Muscle of leg (tissue), 11 donors: ENCODE results near the gene FAM174C. TPM values are rescaled to one million over a fixed set of nuclear protein-coding genes. Genes with fewer than 3 reads are reported as not detected.
A peak's percentile ranks its signal among the peaks of the same experiment; 100 is the strongest.

ENCODE experiments used
- DNase-seq: peaks from one replicate; pipeline ENCODE4 v3.0.0; 2013
- H3K27ac ChIP-seq: one replicate; pipeline ENCODE4 v1.5.1; 2013; ENCODE audit warnings: mild to moderate bottlenecking, low read length, control low read depth
- H3K27me3 ChIP-seq: one replicate; pipeline ENCODE4 v1.6.1; 2013; ENCODE audit warnings: low read length; ENCODE audit not compliant: control insufficient read depth, insufficient read depth
- H3K36me3 ChIP-seq: one replicate; pipeline ENCODE4 v1.6.1; 2013; ENCODE audit warnings: low read length; ENCODE audit not compliant: control insufficient read depth, insufficient read depth
- H3K4me1 ChIP-seq: one replicate; pipeline ENCODE4 v1.6.1; 2013; ENCODE audit warnings: low read length; ENCODE audit not compliant: control insufficient read depth, insufficient read depth
- H3K4me3 ChIP-seq: one replicate; pipeline ENCODE4 v1.5.1; 2013; ENCODE audit warnings: low read length, control low read depth
- H3K9me3 ChIP-seq: replicated peaks from 2 replicates; pipeline ENCODE4 v1.6.1; 2013; ENCODE audit warnings: low read depth, low read length; ENCODE audit not compliant: control insufficient read depth
- WGBS: methylation state at CpG from one replicate; pipeline ENCODE4 v1.1.5; 2013; ENCODE audit warnings: missing lambda C conversion rate; ENCODE audit not compliant: insufficient coverage; 5-methylcytosine and 5-hydroxymethylcytosine counted together
- polyA plus RNA-seq, 8 donors: library from polyadenylated mRNA; unstranded; fragments of 120-200 nt; gene quantifications; one replicate each; pipeline versions ENCODE4 v1.2.1 to v1.2.3, GENCODE V29; 2013; ENCODE audit warnings: inconsistent platforms in 1 of 8, low replicate concordance in 1 of 8; ENCODE audit not compliant: insufficient read length in 8 of 8, insufficient read depth in 1 of 8
- total RNA-seq: library from RNA; stranded (reverse); fragments of 120-200 nt; gene quantifications from one replicate; pipeline ENCODE4 v1.2.4, GENCODE V29; 2013

Gene FAM174C
- total and polyA plus RNA-seq, 9 donors, result 11.6 to 17.8 (median 15.1) TPM

GRCh38 chr19:1274081-1274851 lies 1.1 kb upstream of the FAM174C start:
- Histone ChIP-seq H3K4me1 (peaks cover 63% of the 10 kb centered on the region), H3K4me3 (peak overlapping the region; percentile 42), H3K9me3 (no peaks in the 10 kb centered on the region), H3K27me3 (no peaks in the 10 kb centered on the region), H3K27ac (peak overlapping the region; percentile 79), H3K36me3 (peaks cover 77% of the 10 kb centered on the region)
- 66% methylated on average over 29 of the region's 46 CpGs for WGBS
- peak; percentile 47 for DNase-seq

- WGBS, result 14% methylated on average over 44 of the region's 44 CpGs
- peak overlapping the region; percentile 42 for H3K4me3 ChIP-seq
- H3K27ac ChIP-seq, result peak overlapping the region; percentile 79
- H3K9me3 ChIP-seq, result no peaks in the 10 kb centered on the region
- DNase-seq, result no peak
- no peaks in the 10 kb centered on the region for H3K27me3 ChIP-seq
- H3K36me3 ChIP-seq, result peaks cover 80% of the 10 kb centered on the region
- peaks cover 65% of the 10 kb centered on the region for H3K4me1 ChIP-seq
These were observed 474 bp upstream of the FAM174C start for GRCh38 chr19:1274852-1275259.

- 5% methylated on average over 36 of the region's 43 CpGs for WGBS
- Histone ChIP-seq H3K4me3 (peak overlapping the region; percentile 76), H3K4me1 (peaks cover 54% of the 10 kb centered on the region), H3K9me3 (no peaks in the 10 kb centered on the region), H3K36me3 (peaks cover 68% of the 10 kb centered on the region), H3K27me3 (no peaks in the 10 kb centered on the region), H3K27ac (peak overlapping the region; percentile 93)
- DNase-seq, result no peak
These were observed 772 bp downstream of the FAM174C start for GRCh38 chr19:1275976-1276627.

GRCh38 chr19:1276628-1277022 lies 1.3 kb downstream of the FAM174C start:
- Histone ChIP-seq H3K27ac (peak overlapping the region; percentile 93), H3K27me3 (no peaks in the 10 kb centered on the region), H3K4me3 (no peak overlapping the region), H3K9me3 (no peaks in the 10 kb centered on the region), H3K4me1 (peaks cover 49% of the 10 kb centered on the region), H3K36me3 (peaks cover 63% of the 10 kb centered on the region)
- peak; percentile 50 for DNase-seq
- 69% methylated on average over 10 of the region's 10 CpGs for WGBS

- DNase-seq, result no peak
- peaks cover 45% of the 10 kb centered on the region for H3K4me1 ChIP-seq
- no peak overlapping the region for H3K27ac ChIP-seq
- H3K4me3 ChIP-seq, result no peak overlapping the region
- H3K27me3 ChIP-seq, result no peaks in the 10 kb centered on the region
- H3K9me3 ChIP-seq, result no peaks in the 10 kb centered on the region
- 79% methylated on average over 14 of the region's 15 CpGs for WGBS
- peaks cover 59% of the 10 kb centered on the region for H3K36me3 ChIP-seq
These were observed 1.7 kb downstream of the FAM174C start for GRCh38 chr19:1277061-1277460.

GRCh38 chr19:1278074-1278473 lies 2.7 kb downstream of the FAM174C start:
- no peak for DNase-seq
- peaks cover 5% of the 10 kb centered on the region for H3K27me3 ChIP-seq
- H3K27ac ChIP-seq, result no peak overlapping the region
- H3K4me3 ChIP-seq, result no peak overlapping the region
- H3K9me3 ChIP-seq, result no peaks in the 10 kb centered on the region
- peaks cover 49% of the 10 kb centered on the region for H3K36me3 ChIP-seq
- WGBS, result 81% methylated on average over 11 of the region's 12 CpGs
- H3K4me1 ChIP-seq, result peaks cover 37% of the 10 kb centered on the region

- no peak for DNase-seq
These were observed 3.7 kb downstream of the FAM174C start for GRCh38 chr19:1278713-1279660.

GRCh38 chr19:1279782-1280341 lies 4.5 kb downstream of the FAM174C start:
- 22% methylated on average over 7 of the region's 10 CpGs for WGBS
- Histone ChIP-seq H3K27ac (no peak overlapping the region), H3K36me3 (peaks cover 31% of the 10 kb centered on the region), H3K4me3 (no peak overlapping the region), H3K9me3 (no peaks in the 10 kb centered on the region), H3K27me3 (peaks cover 22% of the 10 kb centered on the region), H3K4me1 (peaks cover 19% of the 10 kb centered on the region)
- peak; percentile 90 for DNase-seq

More at GRCh38 chr19:1278713-1279660, 3.7 kb downstream of the FAM174C start:
- Histone ChIP-seq H3K4me1 (peaks cover 28% of the 10 kb centered on the region), H3K9me3 (no peaks in the 10 kb centered on the region), H3K36me3 (peaks cover 39% of the 10 kb centered on the region), H3K4me3 (no peak overlapping the region), H3K27me3 (peaks cover 13% of the 10 kb centered on the region), H3K27ac (no peak overlapping the region)
- WGBS, result 85% methylated on average over 22 of the region's 25 CpGs

- 82% methylated on average over 31 of the region's 53 CpGs for WGBS
- Histone ChIP-seq H3K9me3 (no peaks in the 10 kb centered on the region), H3K36me3 (peaks cover 28% of the 10 kb centered on the region), H3K27ac (no peak overlapping the region), H3K27me3 (peaks cover 27% of the 10 kb centered on the region), H3K4me1 (peaks cover 20% of the 10 kb centered on the region), H3K4me3 (no peak overlapping the region)
- DNase-seq, result no peak
These were observed 5.6 kb downstream of the FAM174C start for GRCh38 chr19:1280636-1281568.
